Stimulated activated CD4-positive, alpha-beta T cell treated with anti-CD3 and anti-CD28 coated beads, TNF-alpha, amount 100 ng/mL, for 1 hour (primary cell): Measurements from ENCODE around the gene LNX1.

Experiments
- DNase-seq, 3 donors: peaks; one replicate each; pipeline ENCODE4 v3.0.0-alpha.2; 2020; ENCODE audit warnings: low read depth in 3 of 3, low spot score in 1 of 3

LNX1 gene

GRCh38 chr4:53591372-53591892, at the start of gene LNX1:
Gene LNX1, minus strand, starts transcription at chr4:53591486. Its CDS starts 17,484 bp downstream, at chr4:53574002.
- no peak for DNase-seq

GRCh38 chr4:53640576-53641453, 49.5 kb upstream of the LNX1 start:
- DNase-seq: no peak

GRCh38 chr4:53638919-53639318, 47.6 kb upstream of the LNX1 start:
- DNase-seq: no peak

DNA sequence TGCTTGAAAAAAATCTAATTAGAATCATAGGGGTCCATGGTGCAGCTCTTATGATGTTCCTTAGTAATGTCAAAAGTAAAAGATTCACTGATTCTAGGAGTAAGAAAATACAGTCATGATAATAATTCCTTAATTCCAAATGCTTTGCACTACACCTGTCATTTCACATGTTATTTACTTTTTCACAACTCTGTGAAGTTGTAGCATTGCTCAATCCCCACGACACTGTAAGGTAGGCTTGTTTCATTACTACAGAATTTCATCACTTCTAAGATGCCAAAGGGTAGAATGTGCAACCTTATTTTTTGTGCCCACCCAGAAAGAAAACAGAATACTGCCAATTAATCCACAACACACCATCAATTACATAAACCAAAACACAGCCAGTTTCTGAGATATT, 46.1 kb upstream of the LNX1 start:
- DNase-seq: no peak

GRCh38 chr4:53635697-53636483, 44.6 kb upstream of the LNX1 start:
- DNase-seq: no peak

GRCh38 chr4:53633608-53634007, 42.3 kb upstream of the LNX1 start:
- DNase-seq: no peak

- no peak for DNase-seq
Observed at GRCh38 chr4:53629296-53629695, 38.0 kb upstream of the LNX1 start.

GRCh38 chr4:53626491-53626890, 35.2 kb upstream of the LNX1 start:
- no peak for DNase-seq

DNA sequence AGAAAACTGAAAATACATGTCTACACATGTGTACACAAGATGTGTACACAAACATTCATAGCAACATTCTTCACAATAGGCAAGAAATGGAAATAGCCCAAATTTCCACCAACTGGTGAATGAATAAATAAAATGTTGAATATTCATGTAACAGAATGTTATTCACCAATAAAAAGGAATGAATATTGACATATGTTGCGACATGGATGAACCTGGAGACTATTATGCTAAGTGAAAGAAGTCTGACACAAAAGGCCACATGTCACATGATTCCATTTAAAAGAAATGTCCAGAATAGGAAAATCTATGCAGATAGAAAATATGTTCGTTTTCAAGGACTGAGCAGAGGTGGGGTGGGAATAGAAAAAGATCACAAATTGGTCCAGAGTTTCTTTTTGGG, 34.6 kb upstream of the LNX1 start:
- no peak for DNase-seq

GRCh38 chr4:53622739-53623151, 31.5 kb upstream of the LNX1 start:
- DNase-seq: no peak

DNA sequence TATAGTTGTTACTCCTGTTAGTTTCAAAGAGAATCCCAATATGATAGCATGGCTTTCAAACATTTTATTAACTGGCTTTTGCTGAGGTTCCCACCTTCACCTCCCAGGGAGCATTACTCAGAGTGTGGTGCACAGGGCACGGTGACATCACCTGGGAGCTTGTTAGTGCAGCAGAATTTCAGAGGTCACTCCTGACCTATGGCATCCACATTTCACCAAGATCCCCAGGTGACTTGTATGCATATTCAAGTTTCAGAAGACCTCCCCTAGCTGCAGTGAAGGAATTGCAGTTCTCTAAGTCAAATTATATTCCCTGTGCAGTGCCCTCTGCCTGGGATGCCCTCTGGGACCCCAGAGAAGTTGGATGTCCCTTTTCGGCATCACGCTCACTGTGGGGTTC, 29.7 kb upstream of the LNX1 start:
- no peak for DNase-seq

DNA sequence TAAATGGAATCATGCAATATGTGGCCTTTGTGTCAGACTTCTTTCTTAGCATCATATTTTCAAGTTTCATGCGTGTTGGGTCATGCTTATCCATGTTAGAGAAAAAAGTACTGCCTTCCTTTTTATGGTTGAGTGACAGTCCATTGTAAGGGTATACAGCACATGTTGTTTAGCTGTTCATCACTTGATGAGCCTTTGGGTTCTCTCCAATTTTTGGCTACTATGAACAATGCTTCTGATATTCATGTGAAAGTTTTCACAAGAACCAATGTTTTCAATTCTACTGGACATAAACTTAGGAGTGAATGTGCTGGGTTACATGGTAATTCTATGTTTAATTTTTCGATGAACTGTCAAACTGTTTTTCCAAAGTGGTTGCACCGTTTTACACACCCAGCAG, 28.1 kb upstream of the LNX1 start:
- no peak for DNase-seq

DNA sequence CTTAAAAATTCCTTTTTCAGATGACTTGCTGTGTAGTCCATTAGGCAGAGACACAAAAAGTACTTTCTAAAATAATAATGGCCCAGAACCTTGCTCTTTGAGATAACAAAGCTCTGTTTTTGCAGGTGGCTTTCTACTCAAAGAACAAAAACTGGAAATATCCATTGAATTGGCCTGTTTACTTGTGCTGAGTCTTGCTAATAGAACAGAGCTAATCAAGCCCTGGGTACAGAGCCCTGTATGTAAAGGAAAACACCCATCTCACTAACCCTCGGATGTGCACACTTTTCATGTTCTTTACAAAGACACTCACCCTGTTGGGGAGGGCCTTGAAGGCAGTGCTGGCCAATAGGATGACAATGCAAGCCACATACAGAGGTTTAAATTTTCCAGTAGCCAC, 27.0 kb upstream of the LNX1 start:
- no peak for DNase-seq

DNA sequence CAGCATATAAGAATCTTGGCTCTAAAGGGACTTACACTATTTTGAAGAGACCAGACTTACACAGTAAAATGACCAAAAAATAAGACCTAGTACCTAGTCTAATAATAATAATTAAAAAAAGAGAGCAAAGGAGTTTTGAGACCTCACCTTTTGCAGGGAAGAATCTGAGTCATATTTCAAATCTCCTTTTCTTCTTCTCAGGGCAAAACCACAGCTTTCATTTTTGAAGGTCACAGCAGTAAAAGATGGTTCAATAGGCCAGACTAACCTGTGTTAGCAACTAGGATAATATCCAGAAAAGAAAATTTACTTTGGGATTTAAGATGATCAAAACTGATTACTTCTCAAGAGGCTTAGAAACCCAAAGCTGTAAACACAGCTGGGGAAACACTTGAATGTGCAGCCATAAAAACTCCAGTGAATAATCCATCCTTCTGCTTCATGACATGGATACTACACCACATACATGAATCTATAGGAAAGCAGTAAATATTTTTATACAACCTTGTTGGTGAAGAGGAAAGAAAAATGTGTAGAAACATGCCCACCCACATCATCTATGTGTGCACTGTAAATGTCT, 25.9 kb upstream of the LNX1 start:
- DNase-seq: no peak

- no peak for DNase-seq
Observed at GRCh38 chr4:53616219-53616618, 24.9 kb upstream of the LNX1 start.

- no peak for DNase-seq
Observed at GRCh38 chr4:53614591-53614990, 23.3 kb upstream of the LNX1 start.

GRCh38 chr4:53613428-53613827, 22.1 kb upstream of the LNX1 start:
- DNase-seq: no peak

DNA sequence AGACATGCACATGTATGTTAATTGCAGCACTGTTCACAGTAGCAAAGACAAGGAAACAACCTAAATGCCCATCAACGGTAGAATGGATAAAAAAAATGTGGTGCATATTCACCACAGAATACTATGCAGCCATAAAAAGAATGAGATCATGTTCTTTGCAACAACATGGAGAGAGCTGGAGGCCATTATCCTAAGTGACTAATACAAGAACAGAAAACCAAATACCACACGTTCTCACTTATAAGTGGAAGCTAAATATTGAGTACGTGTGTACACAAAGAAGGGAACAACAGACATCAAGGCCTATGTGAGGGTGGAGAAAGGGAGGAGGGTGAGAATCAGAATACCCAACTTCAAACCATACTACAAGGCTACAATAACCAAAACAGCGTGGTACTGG, 17.4 kb upstream of the LNX1 start:
- no peak for DNase-seq

DNA sequence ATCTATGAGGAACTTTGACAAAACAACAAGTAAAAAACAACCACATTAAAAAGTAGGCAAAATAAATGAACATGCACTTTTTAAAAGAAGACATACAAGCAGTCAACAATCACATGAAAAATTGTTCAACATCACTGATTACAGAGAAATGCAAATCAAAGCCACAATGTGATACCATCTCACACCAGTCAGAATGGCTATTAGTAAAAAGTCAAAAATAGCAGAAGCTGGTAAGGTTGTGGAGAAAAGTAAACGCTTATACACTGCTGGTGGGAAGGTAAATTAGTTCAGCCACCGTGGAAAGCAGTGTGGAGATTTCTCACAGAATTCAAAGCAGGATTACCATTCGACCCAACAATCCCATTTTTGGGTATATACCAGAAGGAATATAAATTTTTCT, 17.0 kb upstream of the LNX1 start:
- no peak for DNase-seq

DNA sequence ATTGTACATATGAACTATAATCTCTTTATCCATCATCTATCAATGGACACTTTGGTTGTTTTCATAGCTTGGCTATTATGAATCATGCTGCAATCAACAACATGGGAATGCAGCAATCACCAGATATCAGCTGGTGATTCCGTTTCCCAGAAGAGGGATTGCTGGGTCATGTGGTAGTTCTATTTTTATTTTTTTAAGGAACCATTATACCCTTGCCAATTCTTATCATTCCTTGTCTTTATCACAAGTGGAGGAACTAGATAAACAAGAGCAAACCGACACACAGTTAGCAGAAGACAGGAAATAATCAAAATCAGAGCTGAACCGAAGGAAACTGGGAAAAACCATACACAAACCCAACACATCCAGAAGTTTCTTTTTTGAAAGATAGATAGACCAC, 14.5 kb upstream of the LNX1 start:
- no peak for DNase-seq

DNA sequence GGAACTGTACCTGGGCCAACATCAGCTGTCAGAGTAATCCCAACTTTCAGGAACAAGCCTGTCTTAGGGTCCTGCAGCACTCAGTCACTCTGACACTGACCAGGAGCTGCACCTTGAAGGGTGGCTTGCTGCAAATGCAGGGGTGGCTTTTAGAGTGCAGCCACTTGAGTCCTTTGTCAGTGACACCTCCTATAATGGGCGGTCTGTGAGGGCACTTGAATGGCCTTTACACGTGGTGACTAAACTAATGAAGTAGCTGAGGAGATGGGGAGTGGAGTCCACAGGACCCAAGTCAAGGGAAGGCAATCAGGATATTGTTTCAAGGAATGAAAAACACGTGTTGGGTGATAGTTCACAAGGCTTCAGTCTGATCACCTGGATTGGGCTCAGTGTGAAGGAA, 11.1 kb upstream of the LNX1 start:
- DNase-seq: no peak

DNA sequence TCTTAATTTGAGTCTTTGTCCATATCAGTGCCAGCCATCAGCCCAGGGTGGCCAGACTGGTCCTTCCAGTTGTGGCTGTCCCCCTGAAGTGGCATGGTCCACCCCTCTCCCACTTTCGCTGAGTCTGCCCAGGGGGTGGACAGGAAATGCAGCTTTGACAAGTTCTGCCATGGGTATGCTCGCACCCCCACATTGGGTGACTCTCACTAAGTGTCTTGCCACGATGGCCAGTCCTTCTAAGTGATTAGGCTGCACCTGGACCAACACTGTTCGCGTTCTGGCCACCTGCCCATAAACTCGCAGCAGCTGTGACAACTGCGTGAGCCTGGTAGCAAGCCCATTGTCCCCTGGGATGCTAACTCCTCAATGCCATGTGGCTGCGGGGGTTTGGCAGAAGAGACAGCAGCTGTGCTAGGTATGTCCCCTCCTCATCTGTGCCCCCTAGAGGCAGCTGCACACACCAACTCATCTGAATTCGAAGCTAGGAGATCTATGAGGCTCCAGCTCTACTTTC, 10.0 kb upstream of the LNX1 start:
- no peak for DNase-seq
